Myometrial cell (primary cell): ENCODE results near the gene INSL6. TPM values are rescaled to one million over a fixed set of nuclear protein-coding genes. Genes with fewer than 3 reads are reported as not detected.

Experiments used
- total RNA-seq: library from RNA; depleted of rRNA; stranded (reverse); fragments of >200 nt; gene quantifications from 2 replicates; pipeline ENCODE4 v1.2.3, GENCODE V29; 2015

The INSL6 gene, protein sequence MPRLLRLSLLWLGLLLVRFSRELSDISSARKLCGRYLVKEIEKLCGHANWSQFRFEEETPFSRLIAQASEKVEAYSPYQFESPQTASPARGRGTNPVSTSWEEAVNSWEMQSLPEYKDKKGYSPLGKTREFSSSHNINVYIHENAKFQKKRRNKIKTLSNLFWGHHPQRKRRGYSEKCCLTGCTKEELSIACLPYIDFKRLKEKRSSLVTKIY
- not detected in 2 replicates for total RNA-seq

DNA sequence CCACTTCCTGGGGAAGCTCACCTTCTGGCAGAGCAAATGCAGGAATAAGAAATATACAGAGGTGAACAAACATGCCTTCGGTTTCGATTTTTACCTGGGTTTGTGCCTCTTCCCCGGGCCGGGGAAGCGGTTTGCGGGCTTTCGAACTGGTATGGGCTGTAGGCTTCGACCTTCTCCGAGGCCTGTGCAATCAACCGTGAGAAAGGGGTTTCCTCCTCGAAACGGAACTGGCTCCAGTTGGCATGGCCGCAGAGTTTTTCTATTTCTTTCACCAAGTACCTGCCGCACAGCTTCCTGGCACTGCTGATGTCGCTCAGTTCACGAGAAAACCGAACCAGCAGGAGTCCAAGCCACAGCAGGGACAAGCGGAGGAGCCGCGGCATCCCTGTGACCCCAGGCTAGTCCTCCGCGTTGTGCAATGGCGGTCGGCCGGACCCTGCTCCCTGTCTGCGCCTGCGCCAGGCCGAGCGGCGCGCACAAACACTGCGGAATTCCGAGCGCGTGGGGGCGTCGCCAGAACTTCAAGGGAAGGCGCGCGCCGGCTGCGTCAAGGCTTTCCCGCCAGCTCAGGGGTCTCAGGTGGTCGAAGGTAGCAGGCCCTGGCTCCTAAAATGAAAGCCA is at the start of gene INSL6:
Gene INSL6, minus strand, starts transcription at position 420 of the 621 bp plus-strand sequence. Its CDS starts 37 bp downstream, at position 383.

GRCh38 chr9:5231212-5231611 is 45.8 kb upstream of the INSL6 start, which contains the start of gene INSL4:
Gene INSL4 (plus strand): TSS chr9:5231419. CDS start chr9:5231524, 105 bp downstream.

Other genes starting within 250 kb of the INSL6 start
- 3.7 and 6.2 TPM in 2 replicates for gene JAK2, start 200.4 kb downstream of the INSL6 start, total RNA-seq
- gene INSL4, start 45.8 kb upstream of the INSL6 start, total RNA-seq: not detected in 2 replicates
- gene RLN2, start 119.1 kb upstream of the INSL6 start, total RNA-seq: 0.18 TPM in 1 of 2 replicates, not detected in the other
- gene RLN1, start 154.2 kb upstream of the INSL6 start, total RNA-seq: not detected in 2 replicates